Ovary (tissue), 3 donors: Measurements from ENCODE around the gene LRRTM3.

ENCODE experiments used
- CTCF ChIP-seq, 3 donors: fragments of 450-650 bp in 2 of 3; fragments of 200-600 bp in 1 of 3; IDR thresholded peaks; one replicate each; pipeline versions ENCODE4 v1.5.1 to v1.8.0; 2016 to 2022; ENCODE audit warnings: antibody characterized with exemption in 3 of 3, mild to moderate bottlenecking in 1 of 3
- POLR2A ChIP-seq: fragments of 450-650 bp; IDR thresholded peaks from one replicate; pipeline ENCODE4 v1.6.1; 2017; ENCODE audit warnings: antibody characterized with exemption, mild to moderate bottlenecking, moderate library complexity
- donor health status: DM: no; HTN: no; CAD: no.

GRCh38 chr10:66958466-66958865, 32.6 kb downstream of the LRRTM3 start:
- TF ChIP-seq CTCF (IDR thresholded peaks at IDR 0.05) (no peak), POLR2A (no peak)
